HuH-7.5 (cell line): ENCODE results near the gene PLEKHH2.
A peak's percentile ranks its signal among the peaks of the same experiment; 100 is the strongest.
"Not testable (repeated sequence)": the region's sequence is repeated elsewhere in the genome, so short reads cannot be mapped to it uniquely, and the experiment has no call there.

Experiments
- DNase-seq: peaks from one replicate; pipeline ENCODE4 v3.0.0; 2011; ENCODE audit warnings: low spot score

Gene PLEKHH2

GRCh38 chr2:43636621-43637020 is 439 bp upstream of the PLEKHH2 start:
- no peak for DNase-seq

GRCh38 chr2:43642363-43642762 is 5.3 kb downstream of the PLEKHH2 start:
- DNase-seq: no peak

GRCh38 chr2:43643680-43644079 is 6.6 kb downstream of the PLEKHH2 start:
- DNase-seq: no peak

- DNase-seq: no peak
These were observed 12.1 kb downstream of the PLEKHH2 start for GRCh38 chr2:43648994-43649701.

GRCh38 chr2:43653506-43653905 is 16.4 kb downstream of the PLEKHH2 start:
- no peak for DNase-seq

GRCh38 chr2:43657241-43657640 is 20.2 kb downstream of the PLEKHH2 start:
- DNase-seq: no peak

GRCh38 chr2:43675646-43676321 is 38.7 kb downstream of the PLEKHH2 start:
- DNase-seq: no peak

GRCh38 chr2:43676322-43677050 is 39.4 kb downstream of the PLEKHH2 start, which contains the start of gene C1GALT1C1L:
TSS of gene C1GALT1C1L (minus strand) at chr2:43676429. CDS start at chr2:43676322, 107 bp downstream.
- DNase-seq: peak; percentile 55

- DNase-seq: not testable (repeated sequence)
These were observed 40.7 kb downstream of the PLEKHH2 start for GRCh38 chr2:43677783-43678182.

GRCh38 chr2:43685357-43685756 is 48.3 kb downstream of the PLEKHH2 start:
- no peak for DNase-seq

- no peak for DNase-seq
These were observed 52.9 kb downstream of the PLEKHH2 start for GRCh38 chr2:43689999-43690398.

GRCh38 chr2:43692428-43692994 is 55.5 kb downstream of the PLEKHH2 start:
- DNase-seq: no peak

GRCh38 chr2:43698140-43698539 is 61.1 kb downstream of the PLEKHH2 start:
- not testable (repeated sequence) for DNase-seq

GRCh38 chr2:43699761-43700160 is 62.7 kb downstream of the PLEKHH2 start:
- no peak for DNase-seq

- no peak for DNase-seq
These were observed 64.1 kb downstream of the PLEKHH2 start for GRCh38 chr2:43701111-43701510.

- DNase-seq: no peak
These were observed 70.4 kb downstream of the PLEKHH2 start for GRCh38 chr2:43707255-43708015.

GRCh38 chr2:43708178-43708577 is 71.1 kb downstream of the PLEKHH2 start:
- DNase-seq: no peak

- DNase-seq: no peak
These were observed 71.8 kb downstream of the PLEKHH2 start for GRCh38 chr2:43708891-43709290.

- DNase-seq: no peak
These were observed 73.8 kb downstream of the PLEKHH2 start for GRCh38 chr2:43710866-43711265.

- DNase-seq: no peak
These were observed 77.1 kb downstream of the PLEKHH2 start for GRCh38 chr2:43714164-43714563.

GRCh38 chr2:43715300-43716098 is 78.4 kb downstream of the PLEKHH2 start:
- no peak for DNase-seq
